HG02678 (cell line): ENCODE results near the gene THBS4.
"Not testable (repeated sequence)": the region's sequence is repeated elsewhere in the genome, so short reads cannot be mapped to it uniquely, and the experiment has no call there.

Experiments
- ATAC-seq: cut with Tn5 transposase; IDR thresholded peaks from one replicate; pipeline ENCODE4 v1.9.1; 2021; ENCODE audit warnings: mild to moderate bottlenecking, moderate library complexity; ENCODE audit not compliant: unreplicated experiment

The THBS4 gene

GRCh38 chr5:80072103-80073073, 37.2 kb downstream of the THBS4 start:
- no peak for ATAC-seq

GRCh38 chr5:80076131-80077050, 41.2 kb downstream of the THBS4 start:
- ATAC-seq: no peak

- ATAC-seq: no peak
Observed at GRCh38 chr5:80077051-80077714, 42.0 kb downstream of the THBS4 start.

- no peak for ATAC-seq
Observed at GRCh38 chr5:80078921-80079320, 43.8 kb downstream of the THBS4 start.

GRCh38 chr5:80082281-80082680, 47.1 kb downstream of the THBS4 start:
- no peak for ATAC-seq

GRCh38 chr5:80082731-80083100, 47.6 kb downstream of the THBS4 start:
- ATAC-seq: no peak

GRCh38 chr5:80083101-80083890, 48.1 kb downstream of the THBS4 start:
- ATAC-seq: peak; percentile 65

GRCh38 chr5:80090884-80091166, 55.7 kb downstream of the THBS4 start:
- ATAC-seq: no peak

- not testable (repeated sequence) for ATAC-seq
Observed at GRCh38 chr5:80091792-80092192, 56.6 kb downstream of the THBS4 start.

- no peak for ATAC-seq
Observed at GRCh38 chr5:80092486-80093107, 57.4 kb downstream of the THBS4 start.

GRCh38 chr5:80093796-80094195, 58.6 kb downstream of the THBS4 start:
- no peak for ATAC-seq

GRCh38 chr5:80094236-80094738, 59.1 kb downstream of the THBS4 start:
- no peak for ATAC-seq

- ATAC-seq: no peak
Observed at GRCh38 chr5:80097451-80097850, 62.3 kb downstream of the THBS4 start.

- no peak for ATAC-seq
Observed at GRCh38 chr5:80101993-80102392, 66.8 kb downstream of the THBS4 start.

- no peak for ATAC-seq
Observed at GRCh38 chr5:80103371-80103770, 68.2 kb downstream of the THBS4 start.

GRCh38 chr5:80105698-80106439, 70.7 kb downstream of the THBS4 start:
- no peak for ATAC-seq

GRCh38 chr5:80106916-80107315, 71.8 kb downstream of the THBS4 start:
- ATAC-seq: no peak

GRCh38 chr5:80109646-80110478, 74.7 kb downstream of the THBS4 start:
- ATAC-seq: peak; percentile 52
